ENCODE data around the gene PALD1. TPM values are rescaled to one million over a fixed set of nuclear protein-coding genes. Genes with fewer than 3 reads are reported as not detected.

The PALD1 gene
- total and polyA plus RNA-seq, 9 donors = 14.0 to 21.3 (median 18.3) TPM

DNA sequence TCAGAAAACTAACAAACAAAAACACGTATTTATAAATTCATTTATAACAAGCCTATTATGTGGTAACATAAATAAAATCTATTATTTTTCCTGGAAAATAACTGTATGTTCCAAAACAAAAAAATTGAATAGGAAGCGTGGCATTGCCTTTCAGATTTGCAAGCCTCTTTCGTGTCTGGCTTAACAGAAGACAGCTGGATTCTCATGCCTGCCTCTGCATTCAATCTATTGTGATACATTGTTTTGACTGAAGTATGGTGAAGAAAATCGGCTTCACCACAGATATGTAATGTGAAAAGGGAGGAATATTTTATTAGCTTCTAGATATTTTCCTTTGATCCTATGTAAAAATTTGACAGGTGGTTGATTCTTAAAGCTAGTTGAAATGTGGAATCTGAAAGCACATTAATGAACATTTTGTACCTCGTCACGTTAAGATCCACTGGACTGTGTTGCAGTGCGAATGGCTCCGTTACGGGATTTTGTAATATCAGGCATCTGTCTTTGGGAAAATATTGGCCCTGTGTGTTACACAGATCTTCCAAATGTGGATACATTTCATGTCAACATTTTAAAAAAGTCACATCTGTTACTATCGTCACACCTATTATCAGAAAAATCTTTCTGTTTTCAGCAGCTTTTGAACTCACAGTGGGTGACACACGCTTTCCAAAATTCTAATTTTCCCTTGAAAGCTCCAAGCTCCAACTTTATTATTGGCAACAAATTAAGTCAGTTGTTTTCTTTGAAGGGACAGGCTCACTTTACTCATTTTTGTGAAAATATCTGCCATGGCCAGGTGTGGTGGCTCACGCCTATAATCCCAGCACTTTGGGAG is 26.2 kb downstream of the PALD1 start:
- Histone ChIP-seq H3K36me3 (ENCODE audit: control insufficient read depth, insufficient read depth, low read length) (peaks cover 4% of the 10 kb centered on the region), H3K9me3 (replicated peaks; ENCODE audit: control insufficient read depth, low read depth, low read length) (no peaks in the 10 kb centered on the region), H3K27me3 (ENCODE audit: control insufficient read depth, insufficient read depth, low read length) (peaks cover 3% of the 10 kb centered on the region), H3K27ac (ENCODE audit: low read length) (peak overlapping the region; percentile 62), H3K4me3 (ENCODE audit: low read length) (no peak overlapping the region), H3K4me1 (ENCODE audit: control insufficient read depth, insufficient read depth, low read length) (peaks cover 50% of the 10 kb centered on the region)
- peak; percentile 74 for DNase-seq
- WGBS (ENCODE audit: insufficient coverage) = 13% methylated on average over 1 of the region's 12 CpGs

DNA sequence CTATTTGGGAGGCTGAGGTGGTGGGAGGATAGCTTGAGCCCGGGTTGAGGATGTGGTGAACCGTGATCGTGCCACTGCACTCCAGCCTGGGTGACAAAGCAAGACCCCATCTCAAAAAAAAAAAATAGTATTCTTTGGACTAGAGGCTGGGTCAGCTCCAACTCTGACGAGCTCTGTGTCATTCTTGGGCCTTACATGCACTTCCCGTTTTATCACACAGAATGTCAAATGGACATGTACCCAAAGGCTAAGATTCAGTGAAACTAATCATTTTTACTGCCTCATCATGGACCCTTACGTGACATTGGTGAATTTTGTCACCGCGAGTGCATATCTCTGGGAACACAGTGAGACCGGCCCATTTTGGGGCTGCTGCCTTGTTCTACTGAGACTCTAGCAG is 27.3 kb downstream of the PALD1 start:
- Histone ChIP-seq H3K4me3 (ENCODE audit: low read length) (no peak overlapping the region), H3K36me3 (ENCODE audit: control insufficient read depth, insufficient read depth, low read length) (peaks cover 4% of the 10 kb centered on the region), H3K27ac (ENCODE audit: low read length) (no peak overlapping the region), H3K4me1 (ENCODE audit: control insufficient read depth, insufficient read depth, low read length) (peaks cover 50% of the 10 kb centered on the region), H3K9me3 (replicated peaks; ENCODE audit: control insufficient read depth, low read depth, low read length) (no peaks in the 10 kb centered on the region), H3K27me3 (ENCODE audit: control insufficient read depth, insufficient read depth, low read length) (peaks cover 3% of the 10 kb centered on the region)
- WGBS (ENCODE audit: insufficient coverage) = 92% methylated on average over 7 of the region's 9 CpGs
- DNase-seq = no peak

DNA sequence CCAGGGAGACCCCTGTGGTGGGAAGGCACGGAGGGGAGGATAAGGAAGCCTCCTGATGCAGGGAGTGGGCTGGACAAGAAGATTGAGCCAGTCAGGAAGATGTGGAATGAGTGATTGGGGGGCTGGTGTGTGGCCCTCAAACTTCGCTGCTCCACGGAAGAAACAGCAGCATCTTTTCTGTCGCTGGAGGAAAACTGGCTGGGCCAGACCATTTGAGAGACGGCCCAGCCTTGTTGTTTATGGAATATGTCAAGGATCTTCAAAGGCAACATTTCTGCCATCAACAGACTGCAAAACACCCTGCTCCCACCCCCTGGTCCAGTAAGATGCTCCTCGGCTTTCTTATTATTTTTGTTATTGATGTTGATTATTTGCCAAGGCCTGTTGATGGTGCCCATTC is 29.4 kb downstream of the PALD1 start:
- Histone ChIP-seq H3K4me1 (ENCODE audit: control insufficient read depth, insufficient read depth, low read length) (peaks cover 63% of the 10 kb centered on the region), H3K9me3 (replicated peaks; ENCODE audit: control insufficient read depth, low read depth, low read length) (no peaks in the 10 kb centered on the region), H3K4me3 (ENCODE audit: low read length) (no peak overlapping the region), H3K27me3 (ENCODE audit: control insufficient read depth, insufficient read depth, low read length) (peaks cover 3% of the 10 kb centered on the region), H3K27ac (ENCODE audit: low read length) (peak overlapping the region; percentile 86), H3K36me3 (ENCODE audit: control insufficient read depth, insufficient read depth, low read length) (peaks cover 4% of the 10 kb centered on the region)
- DNase-seq = no peak
- WGBS (ENCODE audit: insufficient coverage) = 36% methylated on average over 1 of the region's 6 CpGs

DNA sequence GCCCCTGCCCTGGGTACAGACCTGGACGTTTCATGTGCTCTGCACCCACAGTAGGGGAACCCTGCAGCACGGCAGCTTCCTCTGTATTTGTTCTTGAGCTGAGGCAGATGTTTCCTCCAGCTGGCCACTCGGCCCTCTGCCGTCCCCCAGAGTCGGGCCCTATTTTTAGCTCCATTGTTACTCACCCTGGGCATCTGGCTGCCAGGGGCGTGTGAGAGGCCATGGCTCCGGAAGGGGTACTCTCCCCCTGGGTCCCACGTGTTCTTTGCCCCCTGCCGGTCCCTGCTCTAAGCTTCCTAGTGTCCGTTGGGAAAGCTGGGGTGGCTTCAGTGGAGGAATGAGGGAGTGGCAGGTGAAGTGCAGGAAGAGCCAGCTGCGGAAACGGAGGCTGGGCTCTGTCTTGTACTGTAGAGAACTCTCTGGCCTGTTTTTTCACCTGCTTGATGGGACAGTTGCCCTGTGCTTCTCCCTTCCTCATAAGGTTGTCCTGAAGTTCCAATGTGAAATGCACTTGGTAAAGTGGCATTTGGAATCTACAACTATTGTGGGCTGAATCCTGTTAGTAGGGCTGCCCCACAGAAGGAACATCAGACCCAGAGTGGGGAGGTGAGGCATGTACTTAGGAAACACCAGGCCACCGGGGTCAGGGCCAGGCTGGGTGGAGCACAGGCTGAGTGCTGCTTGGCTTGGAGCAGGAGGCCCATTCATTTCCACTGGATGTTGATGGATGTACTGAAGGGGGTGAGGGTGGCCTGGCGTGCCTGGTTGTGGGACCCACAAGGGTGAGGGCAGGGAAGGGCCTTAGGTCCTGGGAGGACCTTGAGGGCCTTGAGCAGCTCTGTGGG is 30.6 kb downstream of the PALD1 start:
- Histone ChIP-seq H3K4me3 (ENCODE audit: low read length) (no peak overlapping the region), H3K4me1 (ENCODE audit: control insufficient read depth, insufficient read depth, low read length) (peaks cover 64% of the 10 kb centered on the region), H3K36me3 (ENCODE audit: control insufficient read depth, insufficient read depth, low read length) (peaks cover 4% of the 10 kb centered on the region), H3K27ac (ENCODE audit: low read length) (peak overlapping the region; percentile 86), H3K9me3 (replicated peaks; ENCODE audit: control insufficient read depth, low read depth, low read length) (no peaks in the 10 kb centered on the region), H3K27me3 (ENCODE audit: control insufficient read depth, insufficient read depth, low read length) (peaks cover 3% of the 10 kb centered on the region)
- DNase-seq = peak; percentile 83
- 19% methylated on average over 12 of the region's 14 CpGs for WGBS (ENCODE audit: insufficient coverage)

DNA sequence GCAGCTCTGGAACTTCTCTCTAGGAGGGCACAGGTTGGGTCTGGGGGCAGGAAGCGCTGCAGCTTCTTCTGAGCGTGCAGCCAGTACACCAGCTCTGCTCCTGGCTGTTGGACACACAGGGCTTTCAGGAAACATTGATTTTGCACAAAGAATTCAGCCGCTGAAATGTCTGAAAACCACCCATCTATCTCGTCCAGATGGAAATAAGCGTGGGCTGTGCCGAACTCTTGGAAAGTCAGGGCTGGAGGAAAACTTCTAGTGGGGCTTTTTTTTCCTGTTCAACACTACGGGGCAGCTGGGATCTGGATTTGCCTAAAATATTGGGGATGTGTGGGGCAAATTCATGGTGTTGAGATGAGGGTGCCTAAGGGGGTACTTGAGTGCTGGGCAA is 31.2 kb downstream of the PALD1 start:
- 86% methylated on average over 1 of the region's 7 CpGs for WGBS (ENCODE audit: insufficient coverage)
- peaks cover 3% of the 10 kb centered on the region for H3K27me3 ChIP-seq (ENCODE audit: control insufficient read depth, insufficient read depth, low read length)
- H3K4me3 ChIP-seq (ENCODE audit: low read length) = no peak overlapping the region
- no peaks in the 10 kb centered on the region for H3K9me3 ChIP-seq (replicated peaks; ENCODE audit: control insufficient read depth, low read depth, low read length)
- H3K27ac ChIP-seq (ENCODE audit: low read length) = peak overlapping the region; percentile 86
- H3K4me1 ChIP-seq (ENCODE audit: control insufficient read depth, insufficient read depth, low read length) = peaks cover 70% of the 10 kb centered on the region
- peak; percentile 57 for DNase-seq
- H3K36me3 ChIP-seq (ENCODE audit: control insufficient read depth, insufficient read depth, low read length) = peaks cover 4% of the 10 kb centered on the region

DNA sequence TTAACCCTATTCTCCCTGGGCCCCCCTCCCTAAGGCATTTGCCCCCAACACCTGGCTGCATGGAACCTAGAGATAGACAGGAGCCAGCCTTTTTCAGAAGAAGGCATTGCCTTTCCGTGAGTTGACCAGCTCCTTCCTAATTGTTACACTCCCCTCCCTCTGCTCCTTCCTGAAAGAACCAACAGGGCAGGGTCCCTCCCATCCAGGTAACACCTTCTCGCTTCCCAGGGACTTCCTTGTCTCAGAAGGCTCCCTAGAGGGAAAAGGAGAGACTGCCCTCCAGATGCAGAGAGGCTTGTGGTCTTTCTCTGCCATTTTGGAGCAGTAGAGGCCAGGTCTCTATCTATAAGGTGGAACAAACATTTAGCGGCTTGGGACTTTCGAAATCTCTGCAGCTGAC is 31.9 kb downstream of the PALD1 start:
- WGBS (ENCODE audit: insufficient coverage) = 69% methylated on average over 3 of the region's 4 CpGs

DNA sequence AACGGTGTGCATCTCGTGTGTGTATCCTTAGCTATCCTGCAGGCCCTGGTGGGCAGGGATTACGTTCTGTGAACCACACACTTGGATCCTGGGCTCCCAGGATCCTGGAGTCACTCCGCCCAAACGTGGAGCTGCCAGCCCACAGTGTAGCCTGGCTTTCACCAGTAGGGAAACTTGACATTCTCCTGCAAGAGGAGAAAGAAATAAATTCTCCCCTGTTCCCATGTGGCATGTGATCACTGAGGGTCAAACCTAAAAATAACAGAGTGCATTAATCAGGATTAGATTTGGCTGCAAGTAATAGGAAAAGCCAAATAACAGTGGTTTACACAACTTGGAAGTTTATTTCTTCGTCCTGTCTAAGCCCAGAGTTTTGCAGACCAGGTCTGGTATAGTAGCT is 32.3 kb downstream of the PALD1 start:
- peaks cover 4% of the 10 kb centered on the region for H3K36me3 ChIP-seq (ENCODE audit: control insufficient read depth, insufficient read depth, low read length)
- H3K4me1 ChIP-seq (ENCODE audit: control insufficient read depth, insufficient read depth, low read length) = peaks cover 74% of the 10 kb centered on the region
- no peak overlapping the region for H3K4me3 ChIP-seq (ENCODE audit: low read length)
- DNase-seq = no peak
- H3K27ac ChIP-seq (ENCODE audit: low read length) = no peak overlapping the region
- 63% methylated on average over 6 of the region's 6 CpGs for WGBS (ENCODE audit: insufficient coverage)
- H3K27me3 ChIP-seq (ENCODE audit: control insufficient read depth, insufficient read depth, low read length) = peaks cover 3% of the 10 kb centered on the region
- H3K9me3 ChIP-seq (replicated peaks; ENCODE audit: control insufficient read depth, low read depth, low read length) = no peaks in the 10 kb centered on the region

More for the DNA sequence above, 31.9 kb downstream of the PALD1 start:
- DNase-seq = no peak
- Histone ChIP-seq H3K27me3 (ENCODE audit: control insufficient read depth, insufficient read depth, low read length) (peaks cover 3% of the 10 kb centered on the region), H3K4me3 (ENCODE audit: low read length) (no peak overlapping the region), H3K9me3 (replicated peaks; ENCODE audit: control insufficient read depth, low read depth, low read length) (no peaks in the 10 kb centered on the region), H3K27ac (ENCODE audit: low read length) (no peak overlapping the region), H3K36me3 (ENCODE audit: control insufficient read depth, insufficient read depth, low read length) (peaks cover 4% of the 10 kb centered on the region), H3K4me1 (ENCODE audit: control insufficient read depth, insufficient read depth, low read length) (peaks cover 73% of the 10 kb centered on the region)

DNA sequence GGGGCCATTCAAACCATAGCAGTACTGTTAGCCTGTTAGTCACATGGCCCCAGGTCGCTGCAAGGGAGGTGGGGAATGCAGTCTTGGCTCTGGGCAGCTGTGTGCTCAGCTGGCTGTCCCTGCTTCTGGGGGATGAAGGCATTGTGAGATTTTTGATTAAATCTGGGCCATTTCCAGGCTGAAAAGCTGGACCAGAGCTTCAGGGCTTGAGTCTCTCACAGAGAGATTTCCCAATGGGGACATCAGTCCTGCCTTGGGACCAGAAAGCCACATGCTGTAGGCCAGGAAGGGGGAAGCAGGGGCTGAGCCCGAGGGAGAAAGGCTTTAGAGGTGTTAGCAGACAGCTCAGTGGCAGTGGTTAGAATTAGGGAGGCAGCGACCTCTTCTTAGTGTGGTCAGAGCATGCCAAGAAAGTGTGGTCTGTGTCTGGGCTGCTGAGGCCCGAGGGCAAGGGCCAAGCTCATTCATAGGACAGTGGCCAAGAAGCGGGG is 33.6 kb downstream of the PALD1 start:
- peak overlapping the region; percentile 37 for H3K27ac ChIP-seq (ENCODE audit: low read length)
- no peak overlapping the region for H3K4me3 ChIP-seq (ENCODE audit: low read length)
- WGBS (ENCODE audit: insufficient coverage) = 18% methylated on average over 5 of the region's 5 CpGs
- H3K36me3 ChIP-seq (ENCODE audit: control insufficient read depth, insufficient read depth, low read length) = peaks cover 3% of the 10 kb centered on the region
- H3K4me1 ChIP-seq (ENCODE audit: control insufficient read depth, insufficient read depth, low read length) = peaks cover 70% of the 10 kb centered on the region
- DNase-seq = peak; percentile 78
- H3K27me3 ChIP-seq (ENCODE audit: control insufficient read depth, insufficient read depth, low read length) = peaks cover 3% of the 10 kb centered on the region
- no peaks in the 10 kb centered on the region for H3K9me3 ChIP-seq (replicated peaks; ENCODE audit: control insufficient read depth, low read depth, low read length)

DNA sequence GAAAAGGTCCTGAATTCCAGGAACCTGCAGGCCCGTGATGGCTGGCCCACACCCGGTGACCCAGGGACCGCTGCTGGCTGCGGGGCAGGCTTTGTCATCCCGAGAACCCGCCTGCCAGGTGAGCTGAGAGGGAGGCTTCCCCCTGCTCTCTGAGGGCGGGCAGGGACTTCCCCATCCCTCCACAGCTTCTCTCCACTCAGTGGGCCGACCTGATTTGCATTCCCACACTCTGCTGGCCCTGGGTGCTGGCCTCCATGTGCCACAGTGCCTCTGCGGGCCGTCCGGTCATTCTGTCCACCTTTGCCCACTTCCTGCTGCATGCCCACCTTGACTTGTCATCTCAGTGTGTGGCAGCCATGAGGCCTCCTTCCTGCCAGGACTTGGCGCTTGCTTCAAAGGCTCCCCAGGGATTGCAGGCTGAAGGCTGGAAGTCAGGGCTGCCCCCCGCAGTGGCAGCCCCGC is 35.3 kb downstream of the PALD1 start:
- peaks cover 62% of the 10 kb centered on the region for H3K4me1 ChIP-seq (ENCODE audit: control insufficient read depth, insufficient read depth, low read length)
- H3K27me3 ChIP-seq (ENCODE audit: control insufficient read depth, insufficient read depth, low read length) = no peaks in the 10 kb centered on the region
- H3K27ac ChIP-seq (ENCODE audit: low read length) = no peak overlapping the region
- 62% methylated on average over 12 of the region's 14 CpGs for WGBS (ENCODE audit: insufficient coverage)
- no peaks in the 10 kb centered on the region for H3K9me3 ChIP-seq (replicated peaks; ENCODE audit: control insufficient read depth, low read depth, low read length)
- DNase-seq = no peak
- no peak overlapping the region for H3K4me3 ChIP-seq (ENCODE audit: low read length)
- peaks cover 3% of the 10 kb centered on the region for H3K36me3 ChIP-seq (ENCODE audit: control insufficient read depth, insufficient read depth, low read length)

DNA sequence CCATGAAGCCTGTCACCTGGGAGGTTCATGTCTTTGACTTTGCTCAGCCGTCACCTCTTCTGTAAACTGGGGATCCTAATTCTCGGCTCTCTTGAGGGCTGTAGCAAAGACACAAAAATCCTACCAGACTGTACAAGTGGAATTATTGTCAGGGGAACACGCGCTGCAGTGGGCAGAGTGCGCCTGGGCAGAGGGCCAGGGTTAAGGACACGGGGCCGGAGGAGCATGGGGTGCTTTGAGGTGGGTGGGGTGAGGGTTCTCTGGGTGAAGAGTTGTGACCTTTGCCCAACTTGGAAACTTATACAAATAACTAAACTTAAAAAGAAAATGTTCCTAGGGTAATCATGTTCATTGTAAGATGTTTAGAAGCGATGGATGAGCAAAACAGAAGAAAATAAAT is 36.0 kb downstream of the PALD1 start:
- H3K36me3 ChIP-seq (ENCODE audit: control insufficient read depth, insufficient read depth, low read length) = peaks cover 3% of the 10 kb centered on the region
- WGBS (ENCODE audit: insufficient coverage) = no CpG with 5 or more reads among the region's 8 CpGs

More for the DNA sequence above, 36.0 kb downstream of the PALD1 start:
- H3K27me3 ChIP-seq (ENCODE audit: control insufficient read depth, insufficient read depth, low read length) = no peaks in the 10 kb centered on the region
- no peak overlapping the region for H3K4me3 ChIP-seq (ENCODE audit: low read length)
- DNase-seq = no peak
- H3K4me1 ChIP-seq (ENCODE audit: control insufficient read depth, insufficient read depth, low read length) = peaks cover 55% of the 10 kb centered on the region
- H3K9me3 ChIP-seq (replicated peaks; ENCODE audit: control insufficient read depth, low read depth, low read length) = no peaks in the 10 kb centered on the region
- no peak overlapping the region for H3K27ac ChIP-seq (ENCODE audit: low read length)

All from muscle of leg (tissue), 11 donors.